Activated CD4-positive, alpha-beta T cell treated with anti-CD3 and anti-CD28 coated beads for 36 hours (primary cell): ENCODE results near the gene TANK. TPM values are rescaled to one million over a fixed set of nuclear protein-coding genes. Genes with fewer than 3 reads are reported as not detected.
A peak's percentile ranks its signal among the peaks of the same experiment; 100 is the strongest.

Experiments
- ATAC-seq: fragments of 200-7000 bp; cut with Tn5 transposase; one replicate; pipeline ENCODE4 v1.10.0; 2021; ENCODE audit warnings: mild to moderate bottlenecking, moderate library complexity
- CTCF ChIA-PET: fragments of 350-600 bp; sonication (Branson Sonifier 250); formaldehyde crosslinking; loops from one replicate; lab custom pipeline; 2021; ENCODE audit warnings: antibody characterized with exemption; lab: Charles Lee
- POLR2A ChIA-PET: fragments of 350-600 bp; sonication (Branson Sonifier 250); formaldehyde crosslinking; loops from one replicate; lab custom pipeline; 2021; ENCODE audit warnings: antibody characterized with exemption, inconsistent platforms; lab: Charles Lee
- DNase-seq: peaks from one replicate; pipeline ENCODE4 v3.0.0-alpha.2; 2020
- H3K27ac Mint-ChIP-seq: one replicate; pipeline ENCODE4 v1.8.0; 2021; ENCODE audit warnings: mixed read lengths
- H3K27me3 Mint-ChIP-seq: one replicate; pipeline ENCODE4 v1.8.0; 2021; ENCODE audit warnings: mixed read lengths
- H3K36me3 Mint-ChIP-seq: one replicate; pipeline ENCODE4 v1.8.0; 2021; ENCODE audit warnings: low read depth, mixed read lengths
- H3K4me1 Mint-ChIP-seq: one replicate; pipeline ENCODE4 v1.8.0; 2021; ENCODE audit warnings: mixed read lengths
- H3K4me3 Mint-ChIP-seq: one replicate; pipeline ENCODE4 v1.8.0; 2021; ENCODE audit warnings: mild to moderate bottlenecking, moderate library complexity, mixed read lengths
- H3K9me3 Mint-ChIP-seq: one replicate; pipeline ENCODE4 v1.8.0; 2021; ENCODE audit warnings: low read depth, mixed read lengths
- intact Hi-C, 2 experiments: fragments of 100-400 bp; cut with DNase I in 1 of 2; cut with micrococcal nuclease in 1 of 2; formaldehyde crosslinking; loops; one replicate each; pipeline versions ENCODE4 v1.14.2 to v1.15.1; 2022 to 2024; cut with DNase I, micrococcal nuclease
- total RNA-seq, 2 experiments: library from RNA; stranded (reverse); gene quantifications; one replicate each; pipeline ENCODE4 v1.2.3, GENCODE V29; 2021

TANK gene
- total RNA-seq, 2 experiments from 2014 or later = 54.6 to 59.7 TPM

- Mint-ChIP-seq H3K27ac (no peak overlapping the region), H3K36me3 (no peaks in the 10 kb centered on the region), H3K27me3 (no peaks in the 10 kb centered on the region), H3K4me3 (no peak overlapping the region), H3K9me3 (no peaks in the 10 kb centered on the region), H3K4me1 (peaks cover 24% of the 10 kb centered on the region)
- ChIA-PET CTCF (interaction anchor here (0.6 to 2.0 kb wide), 9 partner anchors 10 to 203 kb away, joined by 3 to 6 read pairs (median 5); no protein-coding TSS in a partner anchor), POLR2A (no interaction called here)
- DNase-seq (no peak), ATAC-seq (no peak)
- intact Hi-C loops = no loop called here
Observed at GRCh38 chr2:161119483-161119882, 40.7 kb upstream of the TANK start.

- Mint-ChIP-seq H3K4me1 (peaks cover 24% of the 10 kb centered on the region), H3K36me3 (no peaks in the 10 kb centered on the region), H3K27me3 (no peaks in the 10 kb centered on the region), H3K4me3 (no peak overlapping the region), H3K9me3 (no peaks in the 10 kb centered on the region), H3K27ac (no peak overlapping the region)
- POLR2A ChIA-PET = interaction anchor here (0.6 kb wide), 2 partner anchors 20 to 97 kb away, joined by 3 read pairs; no protein-coding TSS in a partner anchor
- ATAC-seq (no peak), DNase-seq (no peak)
- CTCF ChIA-PET = interaction anchor here (0.7 to 1.8 kb wide), 4 partner anchors 16 to 1363 kb away, joined by 3 to 5 read pairs (median 4); no protein-coding TSS in a partner anchor
- intact Hi-C loops = loop anchor here in 1 of 2 experiments (5.0 kb wide), 2 partner anchors 42 to 43 kb away; partner anchors contain the start of gene TANK
Observed at GRCh38 chr2:161120775-161121174, 39.5 kb upstream of the TANK start.

- Mint-ChIP-seq H3K4me3 (no peak overlapping the region), H3K27me3 (no peaks in the 10 kb centered on the region), H3K27ac (no peak overlapping the region), H3K36me3 (no peaks in the 10 kb centered on the region), H3K4me1 (peaks cover 24% of the 10 kb centered on the region), H3K9me3 (no peaks in the 10 kb centered on the region)
- ATAC-seq (no peak), DNase-seq (no peak)
- POLR2A ChIA-PET = no interaction called here
- CTCF ChIA-PET = interaction anchor here (0.7 to 1.5 kb wide), 3 partner anchors 15 to 1364 kb away, joined by 3 to 5 read pairs (median 4); no protein-coding TSS in a partner anchor
- intact Hi-C loops = loop anchor here in 1 of 2 experiments (5.0 kb wide), 2 partner anchors 41 to 44 kb away; partner anchors contain the start of gene TANK
Observed at GRCh38 chr2:161121622-161122021, 38.6 kb upstream of the TANK start.

- no peak overlapping the region for H3K4me3 Mint-ChIP-seq
- DNase-seq (peak; percentile 61), ATAC-seq (peak; percentile 95)
- intact Hi-C loops = loop anchor here (1.0 to 5.0 kb wide), 4 partner anchors 19 to 46 kb away; partner anchors contain the start of gene TANK (in 1 of the 2)
- ChIA-PET CTCF (interaction anchor here (0.6 to 2.9 kb wide), 3 partner anchors 13 to 124 kb away, joined by 3 to 8 read pairs (median 4); no protein-coding TSS in a partner anchor), POLR2A (interaction anchor here (0.8 kb wide), 1 partner anchor 39 kb away, joined by 3 read pairs; no protein-coding TSS in a partner anchor)
- no peaks in the 10 kb centered on the region for H3K36me3 Mint-ChIP-seq
- H3K9me3 Mint-ChIP-seq = no peaks in the 10 kb centered on the region
- peaks cover 24% of the 10 kb centered on the region for H3K4me1 Mint-ChIP-seq
- no peak overlapping the region for H3K27ac Mint-ChIP-seq
- no peaks in the 10 kb centered on the region for H3K27me3 Mint-ChIP-seq
Observed at GRCh38 chr2:161122772-161123530, 37.3 kb upstream of the TANK start.

GRCh38 chr2:161123531-161124030, 36.6 kb upstream of the TANK start:
- no peaks in the 10 kb centered on the region for H3K27me3 Mint-ChIP-seq
- POLR2A ChIA-PET = interaction anchor here (0.8 kb wide), 1 partner anchor 39 kb away, joined by 3 read pairs; no protein-coding TSS in a partner anchor
- intact Hi-C loops = loop anchor here (1.0 to 5.0 kb wide), 4 partner anchors 19 to 46 kb away; partner anchors contain the start of gene TANK (in 1 of the 2)

GRCh38 chr2:161124201-161124600, 36.0 kb upstream of the TANK start:
- intact Hi-C loops = loop anchor here in 1 of 2 experiments (5.0 kb wide), 2 partner anchors 38 to 47 kb away; partner anchors contain the start of gene TANK
- H3K9me3 Mint-ChIP-seq = no peaks in the 10 kb centered on the region
- ChIA-PET POLR2A (no interaction called here), CTCF (interaction anchor here (2.9 kb wide), 1 partner anchor 12 kb away, joined by 8 read pairs; no protein-coding TSS in a partner anchor)
- peaks cover 33% of the 10 kb centered on the region for H3K4me1 Mint-ChIP-seq
- no peak overlapping the region for H3K27ac Mint-ChIP-seq
- no peak for ATAC-seq
- DNase-seq = no peak
- H3K27me3 Mint-ChIP-seq = peaks cover 3% of the 10 kb centered on the region
- H3K4me3 Mint-ChIP-seq = no peak overlapping the region
- H3K36me3 Mint-ChIP-seq = no peaks in the 10 kb centered on the region

More at GRCh38 chr2:161123531-161124030, 36.6 kb upstream of the TANK start:
- DNase-seq (no peak), ATAC-seq (peak; percentile 56)
- H3K9me3 Mint-ChIP-seq = no peaks in the 10 kb centered on the region
- no peaks in the 10 kb centered on the region for H3K36me3 Mint-ChIP-seq
- no peak overlapping the region for H3K4me3 Mint-ChIP-seq
- H3K27ac Mint-ChIP-seq = no peak overlapping the region
- CTCF ChIA-PET = interaction anchor here (0.6 to 2.9 kb wide), 2 partner anchors 12 to 37 kb away, joined by 3 to 8 read pairs; no protein-coding TSS in a partner anchor
- peaks cover 26% of the 10 kb centered on the region for H3K4me1 Mint-ChIP-seq

- ATAC-seq (no peak), DNase-seq (no peak)
- H3K27ac Mint-ChIP-seq = no peak overlapping the region
- intact Hi-C loops = no loop called here
- no peak overlapping the region for H3K4me3 Mint-ChIP-seq
- ChIA-PET CTCF (interaction anchor here (0.5 to 1.9 kb wide), 5 partner anchors 10 to 65 kb away, joined by 3 to 6 read pairs (median 4); no protein-coding TSS in a partner anchor), POLR2A (no interaction called here)
- no peaks in the 10 kb centered on the region for H3K36me3 Mint-ChIP-seq
- peaks cover 3% of the 10 kb centered on the region for H3K9me3 Mint-ChIP-seq
- peaks cover 22% of the 10 kb centered on the region for H3K4me1 Mint-ChIP-seq
- peaks cover 3% of the 10 kb centered on the region for H3K27me3 Mint-ChIP-seq
Observed at GRCh38 chr2:161128885-161129284, 31.3 kb upstream of the TANK start.

GRCh38 chr2:161130354-161130753, 29.9 kb upstream of the TANK start:
- Mint-ChIP-seq H3K27me3 (peaks cover 3% of the 10 kb centered on the region), H3K4me1 (peaks cover 25% of the 10 kb centered on the region), H3K4me3 (no peak overlapping the region), H3K27ac (no peak overlapping the region), H3K9me3 (peaks cover 3% of the 10 kb centered on the region), H3K36me3 (no peaks in the 10 kb centered on the region)
- ChIA-PET CTCF (interaction anchor here (1.9 kb wide), 2 partner anchors 12 to 66 kb away, joined by 5 to 6 read pairs; no protein-coding TSS in a partner anchor), POLR2A (no interaction called here)
- DNase-seq = no peak
- intact Hi-C loops = loop anchor here in 1 of 2 experiments (10.0 kb wide), 2 partner anchors 726 to 1184 kb away; partner anchors contain the start of gene IFIH1
- ATAC-seq = no peak

GRCh38 chr2:161131074-161131680, 29.1 kb upstream of the TANK start:
- CTCF ChIA-PET = interaction anchor here (0.6 kb wide), 1 partner anchor 126 kb away, joined by 3 read pairs; no protein-coding TSS in a partner anchor
- POLR2A ChIA-PET = no interaction called here
- intact Hi-C loops = loop anchor here in 1 of 2 experiments (10.0 kb wide), 2 partner anchors 726 to 1184 kb away; partner anchors contain the start of gene IFIH1
- no peaks in the 10 kb centered on the region for H3K36me3 Mint-ChIP-seq
- DNase-seq (no peak), ATAC-seq (no peak)
- H3K4me1 Mint-ChIP-seq = peaks cover 32% of the 10 kb centered on the region
- peaks cover 3% of the 10 kb centered on the region for H3K27me3 Mint-ChIP-seq
- no peak overlapping the region for H3K4me3 Mint-ChIP-seq
- H3K27ac Mint-ChIP-seq = no peak overlapping the region
- peaks cover 3% of the 10 kb centered on the region for H3K9me3 Mint-ChIP-seq

GRCh38 chr2:161131804-161132203, 28.4 kb upstream of the TANK start:
- DNase-seq (no peak), ATAC-seq (no peak)
- intact Hi-C loops = loop anchor here in 1 of 2 experiments (10.0 kb wide), 2 partner anchors 727 to 1183 kb away; partner anchors contain the start of gene IFIH1
- ChIA-PET CTCF (interaction anchor here (0.6 to 1.1 kb wide), 2 partner anchors 13 to 126 kb away, joined by 3 to 5 read pairs; no protein-coding TSS in a partner anchor), POLR2A (no interaction called here)
- Mint-ChIP-seq H3K36me3 (no peaks in the 10 kb centered on the region), H3K9me3 (peaks cover 3% of the 10 kb centered on the region), H3K27me3 (peaks cover 3% of the 10 kb centered on the region), H3K27ac (no peak overlapping the region), H3K4me3 (no peak overlapping the region), H3K4me1 (peaks cover 39% of the 10 kb centered on the region)
